Progenitor cell of endocrine pancreas (in vitro differentiated cells): ENCODE data around the gene FOXL1. TPM values are rescaled to one million over a fixed set of nuclear protein-coding genes. Genes with fewer than 3 reads are reported as not detected.

ENCODE experiments used
- DNase-seq: peaks from one replicate; pipeline ENCODE4 v3.0.0; 2021; ENCODE audit warnings: low spot score; ENCODE audit not compliant: unreplicated experiment
- H3K27ac Mint-ChIP-seq: 2 replicates; pipeline ENCODE4 v1.8.0; 2021; ENCODE audit warnings: mild to moderate bottlenecking, moderate library complexity, mixed read lengths
- H3K27me3 Mint-ChIP-seq: 2 replicates; pipeline ENCODE4 v1.8.0; 2021; ENCODE audit warnings: mixed read lengths
- H3K36me3 Mint-ChIP-seq: 2 replicates; pipeline ENCODE4 v1.8.0; 2022; ENCODE audit warnings: mixed read lengths; ENCODE audit not compliant: insufficient read depth
- H3K4me1 Mint-ChIP-seq: 2 replicates; pipeline ENCODE4 v1.8.0; 2021; ENCODE audit warnings: low read depth, mixed read lengths
- H3K4me3 Mint-ChIP-seq: 2 replicates; pipeline ENCODE4 v1.8.0; 2021; ENCODE audit warnings: low read depth, mild to moderate bottlenecking, moderate library complexity, mixed read lengths
- H3K9me3 Mint-ChIP-seq: 2 replicates; pipeline ENCODE4 v1.8.0; 2021; ENCODE audit warnings: low read depth, mixed read lengths
- CTCF ChIP-seq: fragments of 200-600 bp; sonication (generic); IDR thresholded peaks from one replicate; pipeline ENCODE4 v1.5.0; 2021; ENCODE audit warnings: antibody characterized with exemption, mild to moderate bottlenecking; ENCODE audit not compliant: unreplicated experiment
- total RNA-seq: library from RNA; stranded (reverse); gene quantifications from 2 replicates; pipeline ENCODE4 v1.2.1, GENCODE V29; 2021

FOXL1 gene
- total RNA-seq, 1 donor from 2014 or later, result not detected

- no peak overlapping the region for H3K27ac Mint-ChIP-seq
- no peak overlapping the region for H3K4me3 Mint-ChIP-seq
- no peaks in the 10 kb centered on the region for H3K4me1 Mint-ChIP-seq
- H3K36me3 Mint-ChIP-seq, result no peaks in the 10 kb centered on the region
- no peak for TF ChIP-seq CTCF
- DNase-seq, result no peak
- no peaks in the 10 kb centered on the region for H3K9me3 Mint-ChIP-seq
- H3K27me3 Mint-ChIP-seq, result peaks cover 67% of the 10 kb centered on the region
Measured at GRCh38 chr16:86591270-86591669, 12.9 kb downstream of the FOXL1 start.

- H3K9me3 Mint-ChIP-seq, result no peaks in the 10 kb centered on the region
- H3K27ac Mint-ChIP-seq, result no peak overlapping the region
- H3K4me3 Mint-ChIP-seq, result no peak overlapping the region
- no peak for DNase-seq
- H3K4me1 Mint-ChIP-seq, result no peaks in the 10 kb centered on the region
- no peak for TF ChIP-seq CTCF
- no peaks in the 10 kb centered on the region for H3K36me3 Mint-ChIP-seq
- peaks cover 86% of the 10 kb centered on the region for H3K27me3 Mint-ChIP-seq
Measured at GRCh38 chr16:86593913-86594620, 15.7 kb downstream of the FOXL1 start.

- no peaks in the 10 kb centered on the region for H3K36me3 Mint-ChIP-seq
- no peak for TF ChIP-seq CTCF
- no peak overlapping the region for H3K4me3 Mint-ChIP-seq
- peaks cover 83% of the 10 kb centered on the region for H3K27me3 Mint-ChIP-seq
- no peak for DNase-seq
- no peak overlapping the region for H3K27ac Mint-ChIP-seq
- H3K9me3 Mint-ChIP-seq, result no peaks in the 10 kb centered on the region
- H3K4me1 Mint-ChIP-seq, result no peaks in the 10 kb centered on the region
Measured at GRCh38 chr16:86594721-86595120, 16.4 kb downstream of the FOXL1 start.

- DNase-seq, result no peak
- Mint-ChIP-seq H3K4me1 (no peaks in the 10 kb centered on the region), H3K36me3 (no peaks in the 10 kb centered on the region), H3K4me3 (no peak overlapping the region), H3K9me3 (no peaks in the 10 kb centered on the region), H3K27ac (no peak overlapping the region), H3K27me3 (peaks cover 81% of the 10 kb centered on the region)
- no peak for TF ChIP-seq CTCF
Measured at GRCh38 chr16:86595983-86596605, 17.7 kb downstream of the FOXL1 start.

- no peaks in the 10 kb centered on the region for H3K9me3 Mint-ChIP-seq
- peaks cover 76% of the 10 kb centered on the region for H3K27me3 Mint-ChIP-seq
- H3K4me1 Mint-ChIP-seq, result no peaks in the 10 kb centered on the region
- no peak for DNase-seq
- no peak for TF ChIP-seq CTCF
- H3K4me3 Mint-ChIP-seq, result no peak overlapping the region
- H3K36me3 Mint-ChIP-seq, result no peaks in the 10 kb centered on the region
- H3K27ac Mint-ChIP-seq, result no peak overlapping the region
Measured at GRCh38 chr16:86597126-86597879, 19.0 kb downstream of the FOXL1 start.
